Hematopoietic multipotent progenitor cell treated with erythropoietin and hydrocortisone succinate and interleukin-3 and kit ligand, for 17 days (in vitro differentiated cells): Measurements from ENCODE around the gene SNURF.
"Not testable (repeated sequence)": the region's sequence is repeated elsewhere in the genome, so short reads cannot be mapped to it uniquely, and the experiment has no call there.

ENCODE experiments used
- DNase-seq: peaks from one replicate; pipeline ENCODE4 v3.0.0-alpha.2; 2015; ENCODE audit warnings: low spot score

SNURF gene

GRCh38 chr15:24954783-24955530 lies at the start of gene SNURF, which contains the start of gene SNRPN:
SNURF (plus strand) TSS chr15:24954987; CDS start chr15:24955049, 62 bp downstream.
SNRPN (plus strand) TSS chr15:24954987; CDS start chr15:24974454, 19,467 bp downstream.
- no peak for DNase-seq

- DNase-seq, result no peak
These were observed 38.3 kb upstream of the SNURF start for GRCh38 chr15:24916305-24917009.

GRCh38 chr15:24917431-24917830 lies 37.4 kb upstream of the SNURF start:
- DNase-seq, result no peak

- DNase-seq, result no peak
These were observed 35.3 kb upstream of the SNURF start for GRCh38 chr15:24919446-24919845.

GRCh38 chr15:24922781-24923180 lies 32.0 kb upstream of the SNURF start:
- DNase-seq, result not testable (repeated sequence)

- DNase-seq, result no peak
These were observed 30.6 kb upstream of the SNURF start for GRCh38 chr15:24924153-24924552.

GRCh38 chr15:24924621-24925020 lies 30.2 kb upstream of the SNURF start:
- no peak for DNase-seq

- DNase-seq, result not testable (repeated sequence)
These were observed 22.7 kb upstream of the SNURF start for GRCh38 chr15:24931874-24932732.

- DNase-seq, result no peak
These were observed 21.1 kb upstream of the SNURF start for GRCh38 chr15:24933716-24934115.

GRCh38 chr15:24938224-24938623 lies 16.6 kb upstream of the SNURF start:
- not testable (repeated sequence) for DNase-seq

GRCh38 chr15:24940236-24940635 lies 14.6 kb upstream of the SNURF start:
- DNase-seq, result no peak

GRCh38 chr15:24943361-24943760 lies 11.4 kb upstream of the SNURF start:
- no peak for DNase-seq

GRCh38 chr15:24944954-24945353 lies 9.8 kb upstream of the SNURF start:
- no peak for DNase-seq

- no peak for DNase-seq
These were observed 9.1 kb upstream of the SNURF start for GRCh38 chr15:24945711-24946110.

- no peak for DNase-seq
These were observed 6.3 kb upstream of the SNURF start for GRCh38 chr15:24948495-24948894.

GRCh38 chr15:24955531-24955921 lies 739 bp downstream of the SNURF start:
- DNase-seq, result no peak

- peak; percentile 4 for DNase-seq
These were observed 1.5 kb downstream of the SNURF start for GRCh38 chr15:24956111-24956838.

GRCh38 chr15:24957691-24958090 lies 2.9 kb downstream of the SNURF start:
- no peak for DNase-seq

- DNase-seq, result no peak
These were observed 7.2 kb downstream of the SNURF start for GRCh38 chr15:24961967-24962366.

- DNase-seq, result no peak
These were observed 8.1 kb downstream of the SNURF start for GRCh38 chr15:24962880-24963279.

GRCh38 chr15:24966364-24967103 lies 11.7 kb downstream of the SNURF start:
- DNase-seq, result no peak
